Activated T-helper 1 cell treated with anti-CD3 and anti-CD28 coated beads, Interleukin-12 subunit alpha, Interleukin-12 subunit beta, Interleukin-2, Interleukin-4 antibody, amounts not matched to agents 30 ng/mL and 10 ng/mL and 1 ng/mL, durations not matched to agents 14 hours and 24 hours and 36 hours (primary cell): ENCODE measurements around the gene LIMS2. TPM values are rescaled to one million over a fixed set of nuclear protein-coding genes. Genes with fewer than 3 reads are reported as not detected.

ENCODE experiments used
- DNase-seq: peaks from one replicate; pipeline ENCODE4 v3.0.0; 2021; ENCODE audit warnings: low spot score
- H3K27ac Mint-ChIP-seq: one replicate; pipeline ENCODE4 v1.8.0; 2021; ENCODE audit warnings: mild to moderate bottlenecking, mixed read lengths
- H3K27me3 Mint-ChIP-seq: one replicate; pipeline ENCODE4 v1.8.0; 2022; ENCODE audit warnings: mild to moderate bottlenecking, moderate library complexity, mixed read lengths; ENCODE audit not compliant: insufficient read depth
- H3K36me3 Mint-ChIP-seq: one replicate; pipeline ENCODE4 v1.8.0; 2021; ENCODE audit warnings: low read depth, mixed read lengths
- H3K4me1 Mint-ChIP-seq: one replicate; pipeline ENCODE4 v1.8.0; 2021; ENCODE audit warnings: low read depth, mixed read lengths
- H3K4me3 Mint-ChIP-seq: one replicate; pipeline ENCODE4 v1.8.0; 2021; ENCODE audit warnings: mild to moderate bottlenecking, moderate library complexity, mixed read lengths
- H3K9me3 Mint-ChIP-seq: one replicate; pipeline ENCODE4 v1.8.0; 2021; ENCODE audit warnings: mixed read lengths
- intact Hi-C: fragments of 100-400 bp; cut with micrococcal nuclease; formaldehyde crosslinking; loops from one replicate; pipeline ENCODE4 v1.15.1; 2024
- total RNA-seq: library from RNA; stranded (reverse); gene quantifications from 2 replicates; pipeline ENCODE4 v1.2.3, GENCODE V29; 2022

The LIMS2 gene
- total RNA-seq, 1 donor from 2014 or later, result 5.1 TPM

DNA sequence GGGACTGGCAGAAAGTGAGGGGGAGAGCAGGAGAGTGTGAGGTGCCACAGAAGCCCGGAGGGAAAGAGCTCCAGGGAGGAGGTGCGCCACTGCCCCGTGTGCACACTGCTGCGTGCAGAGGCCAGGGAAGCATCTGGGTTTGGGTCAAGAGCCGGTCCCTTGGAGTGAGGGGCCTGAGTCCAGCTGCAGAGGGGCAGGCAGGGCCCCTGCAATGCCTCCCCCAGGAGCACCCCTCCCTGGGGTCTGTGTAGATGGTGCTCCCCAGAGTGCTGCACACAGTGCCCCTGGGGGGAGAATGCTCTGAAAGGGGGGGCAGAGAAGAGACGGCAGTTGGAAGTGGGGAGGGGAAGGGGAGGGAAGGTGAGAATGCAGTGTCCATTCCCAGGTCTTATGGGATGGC is 3.7 kb upstream of the LIMS2 start:
- H3K27me3 Mint-ChIP-seq, result peaks cover 33% of the 10 kb centered on the region
- H3K27ac Mint-ChIP-seq, result no peak overlapping the region

GRCh38 chr2:127678531-127678930 is 3.2 kb upstream of the LIMS2 start:
- no peaks in the 10 kb centered on the region for H3K9me3 Mint-ChIP-seq
- H3K27me3 Mint-ChIP-seq, result peaks cover 38% of the 10 kb centered on the region
- no peaks in the 10 kb centered on the region for H3K36me3 Mint-ChIP-seq
- intact Hi-C loops, result no loop called here
- no peak overlapping the region for H3K27ac Mint-ChIP-seq
- peaks cover 10% of the 10 kb centered on the region for H3K4me1 Mint-ChIP-seq
- no peak overlapping the region for H3K4me3 Mint-ChIP-seq
- no peak for DNase-seq

More for the DNA sequence above, 3.7 kb upstream of the LIMS2 start:
- H3K4me1 Mint-ChIP-seq, result peaks cover 10% of the 10 kb centered on the region
- H3K36me3 Mint-ChIP-seq, result no peaks in the 10 kb centered on the region
- intact Hi-C loops, result no loop called here
- no peak for DNase-seq
- H3K4me3 Mint-ChIP-seq, result no peak overlapping the region
- H3K9me3 Mint-ChIP-seq, result no peaks in the 10 kb centered on the region

DNA sequence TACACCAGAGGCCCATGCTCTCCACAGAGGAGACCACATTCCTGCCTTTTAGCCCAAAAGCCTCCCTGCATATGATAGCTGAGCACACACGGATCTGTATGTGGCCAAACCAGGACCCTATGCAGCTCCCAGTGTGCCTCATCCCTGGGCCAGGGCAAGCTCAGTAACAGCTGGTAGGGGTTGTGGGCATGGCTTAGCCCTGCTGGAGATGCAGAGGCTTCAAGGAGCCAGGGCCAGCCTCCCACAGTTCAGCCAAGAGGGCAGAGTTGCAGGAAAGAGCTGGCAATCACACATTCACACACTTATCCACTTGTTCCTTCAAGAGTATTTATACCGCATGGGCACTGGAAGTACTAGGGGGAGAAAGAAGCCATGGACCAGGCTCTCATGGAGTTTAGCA is 1.6 kb upstream of the LIMS2 start:
- intact Hi-C loops, result no loop called here
- H3K27ac Mint-ChIP-seq, result no peak overlapping the region
- H3K9me3 Mint-ChIP-seq, result no peaks in the 10 kb centered on the region
- H3K4me3 Mint-ChIP-seq, result no peak overlapping the region
- no peak for DNase-seq
- peaks cover 10% of the 10 kb centered on the region for H3K4me1 Mint-ChIP-seq
- no peaks in the 10 kb centered on the region for H3K36me3 Mint-ChIP-seq
- H3K27me3 Mint-ChIP-seq, result peaks cover 53% of the 10 kb centered on the region

DNA sequence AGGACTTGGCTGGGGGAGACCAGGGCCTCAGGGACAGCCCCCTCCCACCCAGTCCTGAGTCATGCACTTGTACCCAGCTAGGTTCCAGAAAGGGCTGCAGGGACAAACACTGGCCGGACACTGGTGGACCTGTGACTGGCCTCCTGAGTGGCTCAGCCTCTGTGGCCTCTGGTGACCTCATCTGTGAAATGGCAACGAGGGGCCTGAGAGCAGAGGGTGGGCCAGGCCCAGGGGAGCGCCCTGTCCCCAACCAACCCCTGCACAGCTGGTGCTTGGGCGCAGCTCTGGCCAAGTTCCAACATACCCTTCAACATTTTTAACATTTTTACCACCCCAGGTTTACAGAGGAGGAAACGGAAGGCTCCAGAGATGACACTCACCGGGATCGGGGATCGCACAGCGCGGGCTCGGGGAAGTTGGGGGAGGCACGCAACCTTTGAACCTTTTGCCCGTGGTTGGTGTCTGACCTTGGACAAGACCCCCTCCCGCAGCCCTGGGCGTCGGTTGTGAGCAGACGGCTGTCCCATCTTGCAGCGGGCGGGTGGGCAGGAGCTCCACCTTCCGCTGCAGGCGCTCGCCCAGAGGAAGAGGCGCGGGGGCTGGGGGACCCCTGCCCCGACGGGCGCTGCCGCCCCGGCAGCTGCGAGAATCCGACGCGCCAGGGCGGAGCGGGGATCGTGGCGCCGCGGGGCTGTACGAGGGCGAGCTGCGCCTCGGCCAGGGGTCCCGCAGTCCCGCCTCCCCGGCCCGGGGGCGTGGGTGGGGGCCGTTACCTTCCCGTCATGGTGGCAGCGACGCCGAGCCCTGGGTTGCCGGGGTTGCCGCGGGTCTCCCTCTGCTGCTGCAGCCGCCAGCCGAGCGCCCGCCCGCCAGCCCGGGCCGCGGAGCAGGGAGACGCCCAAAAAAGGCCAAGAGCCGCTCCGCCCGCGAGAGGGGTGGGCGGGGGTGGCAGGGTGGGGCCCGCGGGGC is 805 bp downstream of the LIMS2 start:
- no peaks in the 10 kb centered on the region for H3K36me3 Mint-ChIP-seq
- H3K27ac Mint-ChIP-seq, result no peak overlapping the region
- H3K27me3 Mint-ChIP-seq, result peaks cover 62% of the 10 kb centered on the region
- DNase-seq, result no peak
- peaks cover 10% of the 10 kb centered on the region for H3K4me1 Mint-ChIP-seq
- peak overlapping the region; percentile 72 for H3K4me3 Mint-ChIP-seq
- no peaks in the 10 kb centered on the region for H3K9me3 Mint-ChIP-seq
- intact Hi-C loops, result no loop called here

DNA sequence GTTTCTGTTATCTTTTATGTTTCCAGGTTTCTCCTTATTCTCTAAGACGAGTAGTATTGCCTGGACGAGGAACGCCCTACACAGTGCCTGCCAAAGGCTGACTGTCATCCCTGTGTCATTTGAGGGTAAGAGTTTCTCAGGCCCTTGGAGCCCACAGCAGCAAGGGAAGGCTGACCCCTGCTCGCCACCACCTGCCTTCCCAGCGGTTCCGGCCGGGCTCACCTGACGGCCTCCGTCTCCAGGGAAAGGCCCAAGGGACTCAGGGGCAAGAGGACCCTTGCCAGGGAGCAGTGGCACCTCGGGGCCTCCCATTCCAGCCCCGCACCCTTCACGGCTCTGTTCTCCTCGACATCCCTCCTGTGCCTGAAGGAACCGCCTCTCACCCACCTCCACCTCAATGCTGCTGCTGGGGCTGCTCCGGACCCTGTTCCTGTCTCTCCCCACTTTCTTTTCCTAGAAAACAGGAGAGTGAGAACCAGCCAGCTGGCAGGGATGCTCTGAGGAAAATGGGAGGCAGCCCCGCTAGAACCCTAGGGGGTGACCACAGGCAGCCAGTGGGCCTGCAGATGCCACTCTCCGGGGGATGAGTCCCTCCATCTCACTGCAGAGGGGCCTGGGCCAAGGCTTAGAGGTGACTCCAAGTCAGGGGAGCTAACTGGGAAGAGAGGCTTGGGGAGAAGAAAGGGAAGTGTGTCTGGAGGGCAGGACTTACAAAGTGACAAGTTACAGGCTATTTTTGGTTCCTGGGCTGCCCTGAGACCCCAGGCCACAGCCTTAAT is 1.9 kb downstream of the LIMS2 start:
- H3K4me3 Mint-ChIP-seq, result peak overlapping the region; percentile 31
- no peaks in the 10 kb centered on the region for H3K9me3 Mint-ChIP-seq
- no peaks in the 10 kb centered on the region for H3K36me3 Mint-ChIP-seq
- intact Hi-C loops, result no loop called here
- no peak overlapping the region for H3K27ac Mint-ChIP-seq
- no peak for DNase-seq
- H3K27me3 Mint-ChIP-seq, result peaks cover 64% of the 10 kb centered on the region
- peaks cover 10% of the 10 kb centered on the region for H3K4me1 Mint-ChIP-seq

GRCh38 chr2:127672341-127673224 is 2.7 kb downstream of the LIMS2 start:
- Mint-ChIP-seq H3K4me3 (no peak overlapping the region), H3K36me3 (no peaks in the 10 kb centered on the region), H3K27me3 (peaks cover 64% of the 10 kb centered on the region), H3K27ac (no peak overlapping the region), H3K9me3 (no peaks in the 10 kb centered on the region), H3K4me1 (peaks cover 10% of the 10 kb centered on the region)
- intact Hi-C loops, result no loop called here
- DNase-seq, result no peak

DNA sequence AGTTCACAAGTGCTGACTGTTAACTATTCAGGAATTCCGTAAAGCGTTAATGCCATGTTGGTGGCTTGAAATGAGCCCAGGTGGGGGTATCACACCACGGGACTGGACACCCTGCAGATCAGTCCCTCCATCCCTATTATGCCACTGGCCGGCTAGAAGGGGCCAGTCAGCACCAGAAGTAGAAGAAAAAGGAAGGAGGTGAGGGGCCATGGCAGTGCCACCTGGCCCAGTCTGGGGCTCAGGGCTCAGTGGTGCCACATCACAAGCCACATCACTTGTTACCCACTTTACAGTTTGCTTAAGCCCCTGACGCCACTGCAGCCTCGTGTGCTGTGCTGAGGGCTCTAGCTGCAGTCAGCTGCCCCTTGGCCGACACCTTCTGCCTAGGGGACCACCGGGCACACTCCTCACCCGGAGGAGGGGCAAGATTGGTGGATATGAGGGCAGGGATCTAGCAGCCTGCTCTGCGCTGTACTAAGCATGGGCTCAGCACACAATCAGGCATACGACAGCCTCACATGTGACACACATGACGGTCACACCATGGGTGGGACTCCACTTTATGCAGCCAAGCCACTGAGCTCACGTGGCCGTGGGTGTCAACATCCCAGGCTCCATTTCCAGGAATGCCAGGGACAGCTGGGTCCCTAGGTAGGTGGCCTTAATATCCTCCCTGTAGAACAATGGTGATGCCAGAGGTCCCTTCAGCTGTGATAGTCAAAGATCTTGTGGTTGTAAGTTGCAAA is 3.6 kb downstream of the LIMS2 start:
- H3K36me3 Mint-ChIP-seq, result no peaks in the 10 kb centered on the region
- H3K27me3 Mint-ChIP-seq, result peaks cover 61% of the 10 kb centered on the region
- H3K27ac Mint-ChIP-seq, result no peak overlapping the region
- H3K4me1 Mint-ChIP-seq, result peaks cover 10% of the 10 kb centered on the region
- no peak for DNase-seq
- H3K9me3 Mint-ChIP-seq, result no peaks in the 10 kb centered on the region
- no peak overlapping the region for H3K4me3 Mint-ChIP-seq
- intact Hi-C loops, result no loop called here

DNA sequence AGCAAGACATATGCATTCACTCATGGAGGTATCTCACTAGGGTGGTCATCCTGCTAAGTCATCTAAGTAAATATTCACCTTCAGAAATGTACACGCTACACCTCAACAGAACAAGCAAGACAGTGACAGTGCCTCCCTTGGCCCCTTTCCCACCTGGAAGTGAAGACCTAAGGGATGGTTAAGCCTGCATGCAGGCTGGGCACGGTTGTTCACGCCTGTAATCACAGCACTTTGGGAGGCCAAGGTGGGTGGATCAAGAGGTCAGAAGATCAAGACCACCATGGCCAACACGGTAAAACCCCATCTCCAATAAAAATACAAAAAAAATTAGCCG is 4.4 kb downstream of the LIMS2 start:
- H3K36me3 Mint-ChIP-seq, result no peaks in the 10 kb centered on the region
- DNase-seq, result no peak
- no peak overlapping the region for H3K4me3 Mint-ChIP-seq
- H3K9me3 Mint-ChIP-seq, result no peaks in the 10 kb centered on the region
- intact Hi-C loops, result no loop called here
- peaks cover 60% of the 10 kb centered on the region for H3K27me3 Mint-ChIP-seq
- H3K27ac Mint-ChIP-seq, result no peak overlapping the region
- H3K4me1 Mint-ChIP-seq, result peaks cover 8% of the 10 kb centered on the region

DNA sequence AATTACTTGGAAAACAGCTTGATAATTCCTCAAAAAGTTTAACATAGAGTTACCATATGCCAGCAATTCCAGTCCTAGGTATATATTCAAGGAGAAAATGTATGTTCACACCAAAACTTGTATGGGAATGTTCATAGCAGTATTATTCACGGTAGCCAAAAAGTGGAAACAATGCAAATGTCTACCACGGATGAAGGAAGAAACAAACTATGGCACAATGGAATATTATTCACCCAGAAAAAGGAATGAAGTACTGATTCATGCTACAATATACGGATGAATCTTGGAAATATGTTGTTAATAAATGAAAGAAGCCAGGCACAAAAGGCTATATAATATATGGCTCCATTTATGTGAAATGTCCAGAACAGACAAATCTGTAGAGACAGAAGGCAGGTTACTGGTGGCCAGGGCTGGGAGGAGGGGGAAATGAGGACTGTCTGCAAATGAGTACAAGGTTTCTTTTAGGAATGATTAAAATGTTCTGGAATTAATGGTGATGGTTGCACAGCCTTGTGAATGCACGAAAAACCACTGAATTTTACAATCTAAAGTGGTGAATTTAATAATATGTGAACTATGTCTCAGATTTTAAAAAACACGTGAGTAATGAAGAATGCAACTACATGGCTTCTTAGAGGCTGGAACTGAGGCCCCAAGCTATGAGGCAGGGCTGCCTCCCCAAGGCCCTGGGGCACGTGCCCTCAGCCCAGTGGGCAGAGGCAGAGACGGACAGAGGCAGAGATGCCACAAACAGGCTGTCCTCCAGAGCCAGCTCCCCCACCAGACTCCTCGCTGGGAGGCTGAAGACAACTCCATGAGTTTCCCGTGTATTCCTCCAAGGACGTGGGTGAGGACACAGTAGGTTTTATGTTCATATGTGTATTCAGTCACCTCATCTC is 5.0 kb downstream of the LIMS2 start:
- intact Hi-C loops, result no loop called here
- H3K4me3 Mint-ChIP-seq, result no peak overlapping the region
- H3K27ac Mint-ChIP-seq, result no peak overlapping the region

DNA sequence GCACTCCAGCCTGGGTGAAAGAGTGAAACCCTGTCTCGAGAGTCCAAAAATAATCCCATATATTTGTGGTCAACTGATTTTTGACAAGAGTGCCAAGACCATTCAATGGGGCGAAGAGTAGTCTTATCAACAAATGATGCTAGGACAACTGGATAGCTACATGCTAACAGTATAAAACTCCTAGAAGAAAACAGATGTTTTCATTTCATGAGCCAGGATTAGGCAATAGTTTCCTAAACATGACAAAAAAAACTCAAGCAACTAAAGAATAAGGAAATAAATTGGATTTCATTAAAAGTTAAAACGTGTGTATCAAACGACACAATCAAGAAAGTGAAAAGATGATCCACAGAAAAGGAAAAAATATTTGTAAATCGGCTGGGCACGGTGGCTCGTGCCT is 6.3 kb downstream of the LIMS2 start:
- no peak overlapping the region for H3K27ac Mint-ChIP-seq
- DNase-seq, result no peak
- peaks cover 66% of the 10 kb centered on the region for H3K27me3 Mint-ChIP-seq
- no peak overlapping the region for H3K4me3 Mint-ChIP-seq
- no peaks in the 10 kb centered on the region for H3K9me3 Mint-ChIP-seq
- no peaks in the 10 kb centered on the region for H3K36me3 Mint-ChIP-seq
- intact Hi-C loops, result no loop called here
- no peaks in the 10 kb centered on the region for H3K4me1 Mint-ChIP-seq

More for the DNA sequence above, 5.0 kb downstream of the LIMS2 start:
- no peak for DNase-seq
- H3K36me3 Mint-ChIP-seq, result no peaks in the 10 kb centered on the region
- no peaks in the 10 kb centered on the region for H3K9me3 Mint-ChIP-seq
- H3K4me1 Mint-ChIP-seq, result peaks cover 5% of the 10 kb centered on the region
- H3K27me3 Mint-ChIP-seq, result peaks cover 61% of the 10 kb centered on the region

GRCh38 chr2:127665267-127665893 is 9.9 kb downstream of the LIMS2 start:
- no peak overlapping the region for H3K27ac Mint-ChIP-seq
- H3K27me3 Mint-ChIP-seq, result peaks cover 66% of the 10 kb centered on the region

More at GRCh38 chr2:127665267-127665893, 9.9 kb downstream of the LIMS2 start:
- intact Hi-C loops, result no loop called here
- Mint-ChIP-seq H3K4me1 (no peaks in the 10 kb centered on the region), H3K9me3 (no peaks in the 10 kb centered on the region), H3K36me3 (no peaks in the 10 kb centered on the region), H3K4me3 (no peak overlapping the region)
- no peak for DNase-seq
